CD4-positive, alpha-beta T cell treated with Interleukin-6 for 4 hours (primary cell): ENCODE data around the gene RFTN1.
A peak's percentile ranks its signal among the peaks of the same experiment; 100 is the strongest.

Source experiments
- DNase-seq: peaks from one replicate; pipeline ENCODE4 v3.0.0-alpha.2; 2020; ENCODE audit warnings: mixed read lengths

Gene RFTN1

GRCh38 chr3:16373341-16373946, 140.1 kb downstream of the RFTN1 start:
- DNase-seq = no peak

GRCh38 chr3:16372362-16373292, 140.9 kb downstream of the RFTN1 start:
- DNase-seq = no peak

GRCh38 chr3:16370872-16371740, 142.4 kb downstream of the RFTN1 start:
- peak; percentile 25 for DNase-seq

GRCh38 chr3:16370503-16370871, 143.0 kb downstream of the RFTN1 start:
- no peak for DNase-seq

GRCh38 chr3:16369885-16370284, 143.6 kb downstream of the RFTN1 start:
- DNase-seq = no peak

GRCh38 chr3:16369276-16369675, 144.2 kb downstream of the RFTN1 start:
- no peak for DNase-seq

GRCh38 chr3:16366581-16366980, 146.9 kb downstream of the RFTN1 start:
- no peak for DNase-seq

GRCh38 chr3:16365491-16366128, 147.9 kb downstream of the RFTN1 start:
- no peak for DNase-seq

- DNase-seq = no peak
These were observed 148.5 kb downstream of the RFTN1 start for GRCh38 chr3:16364963-16365362.

GRCh38 chr3:16364323-16364722, 149.2 kb downstream of the RFTN1 start:
- no peak for DNase-seq

- no peak for DNase-seq
These were observed 149.9 kb downstream of the RFTN1 start for GRCh38 chr3:16363636-16364035.

- no peak for DNase-seq
These were observed 150.7 kb downstream of the RFTN1 start for GRCh38 chr3:16362770-16363169.

- no peak for DNase-seq
These were observed 152.4 kb downstream of the RFTN1 start for GRCh38 chr3:16361087-16361486.

GRCh38 chr3:16359331-16359730, 154.2 kb downstream of the RFTN1 start:
- DNase-seq = no peak

GRCh38 chr3:16358336-16358735, 155.2 kb downstream of the RFTN1 start:
- no peak for DNase-seq

- no peak for DNase-seq
These were observed 156.0 kb downstream of the RFTN1 start for GRCh38 chr3:16357186-16358121.

- no peak for DNase-seq
These were observed 157.7 kb downstream of the RFTN1 start for GRCh38 chr3:16355828-16356227.

GRCh38 chr3:16354291-16354690, 159.2 kb downstream of the RFTN1 start:
- no peak for DNase-seq

- DNase-seq = no peak
These were observed 161.1 kb downstream of the RFTN1 start for GRCh38 chr3:16352428-16352827.

- no peak for DNase-seq
These were observed 162.7 kb downstream of the RFTN1 start for GRCh38 chr3:16350597-16351318.
